Activated CD4-positive, alpha-beta T cell treated with anti-CD3 and anti-CD28 coated beads for 36 hours (primary cell): ENCODE measurements around the gene NACC1. TPM values are rescaled to one million over a fixed set of nuclear protein-coding genes. Genes with fewer than 3 reads are reported as not detected.
"Not testable (repeated sequence)": the region's sequence is repeated elsewhere in the genome, so short reads cannot be mapped to it uniquely, and the experiment has no call there.

ENCODE experiments used
- ATAC-seq: fragments of 200-7000 bp; cut with Tn5 transposase; one replicate; pipeline ENCODE4 v1.10.0; 2021; ENCODE audit warnings: mild to moderate bottlenecking, moderate library complexity
- CTCF ChIA-PET: fragments of 350-600 bp; sonication (Branson Sonifier 250); formaldehyde crosslinking; loops from one replicate; lab custom pipeline; 2021; ENCODE audit warnings: antibody characterized with exemption; lab: Charles Lee
- POLR2A ChIA-PET: fragments of 350-600 bp; sonication (Branson Sonifier 250); formaldehyde crosslinking; loops from one replicate; lab custom pipeline; 2021; ENCODE audit warnings: antibody characterized with exemption, inconsistent platforms; lab: Charles Lee
- DNase-seq: peaks from one replicate; pipeline ENCODE4 v3.0.0-alpha.2; 2020
- H3K27ac Mint-ChIP-seq: one replicate; pipeline ENCODE4 v1.8.0; 2021; ENCODE audit warnings: mixed read lengths
- H3K27me3 Mint-ChIP-seq: one replicate; pipeline ENCODE4 v1.8.0; 2021; ENCODE audit warnings: mixed read lengths
- H3K36me3 Mint-ChIP-seq: one replicate; pipeline ENCODE4 v1.8.0; 2021; ENCODE audit warnings: low read depth, mixed read lengths
- H3K4me1 Mint-ChIP-seq: one replicate; pipeline ENCODE4 v1.8.0; 2021; ENCODE audit warnings: mixed read lengths
- H3K4me3 Mint-ChIP-seq: one replicate; pipeline ENCODE4 v1.8.0; 2021; ENCODE audit warnings: mild to moderate bottlenecking, moderate library complexity, mixed read lengths
- H3K9me3 Mint-ChIP-seq: one replicate; pipeline ENCODE4 v1.8.0; 2021; ENCODE audit warnings: low read depth, mixed read lengths
- intact Hi-C, 2 experiments: fragments of 100-400 bp; cut with DNase I in 1 of 2; cut with micrococcal nuclease in 1 of 2; formaldehyde crosslinking; loops; one replicate each; pipeline versions ENCODE4 v1.14.2 to v1.15.1; 2022 to 2024; cut with DNase I, micrococcal nuclease
- total RNA-seq, 2 experiments: library from RNA; stranded (reverse); gene quantifications; one replicate each; pipeline ENCODE4 v1.2.3, GENCODE V29; 2021

NACC1 gene
- total RNA-seq, 2 experiments from 2014 or later = 77.5 to 84.5 TPM

- H3K36me3 Mint-ChIP-seq = peaks cover 27% of the 10 kb centered on the region
- DNase-seq (no peak), ATAC-seq (no peak)
- H3K4me3 Mint-ChIP-seq = peak overlapping the region; percentile 43
- peak overlapping the region; percentile 93 for H3K27ac Mint-ChIP-seq
- CTCF ChIA-PET = interaction anchor here (0.9 to 2.0 kb wide), 6 partner anchors 14 to 168 kb away, joined by 4 to 10 read pairs (median 5); partner anchors contain the start of genes IER2, NACC1 and STX10
- H3K27me3 Mint-ChIP-seq = no peaks in the 10 kb centered on the region
- no peaks in the 10 kb centered on the region for H3K9me3 Mint-ChIP-seq
- POLR2A ChIA-PET = interaction anchor here (0.6 to 1.5 kb wide), 3 partner anchors 16 to 128 kb away, joined by 3 to 9 read pairs (median 3); no protein-coding TSS in a partner anchor
- intact Hi-C loops = loop anchor here in 1 of 2 experiments (2.0 kb wide), 1 partner anchor 29 kb away; no protein-coding TSS in a partner anchor
- H3K4me1 Mint-ChIP-seq = peaks cover 36% of the 10 kb centered on the region
These were observed 15.3 kb downstream of the NACC1 start for GRCh38 chr19:13133241-13133870.

- H3K4me1 Mint-ChIP-seq = peaks cover 34% of the 10 kb centered on the region
- ATAC-seq (no peak), DNase-seq (no peak)
- peaks cover 27% of the 10 kb centered on the region for H3K36me3 Mint-ChIP-seq
- no peaks in the 10 kb centered on the region for H3K9me3 Mint-ChIP-seq
- no peak overlapping the region for H3K27ac Mint-ChIP-seq
- CTCF ChIA-PET = interaction anchor here (0.5 to 1.0 kb wide), 3 partner anchors 20 to 1363 kb away, joined by 4 read pairs; no protein-coding TSS in a partner anchor
- no peak overlapping the region for H3K4me3 Mint-ChIP-seq
- intact Hi-C loops = no loop called here
- POLR2A ChIA-PET = no interaction called here
- no peaks in the 10 kb centered on the region for H3K27me3 Mint-ChIP-seq
These were observed 16.6 kb downstream of the NACC1 start for GRCh38 chr19:13134626-13135025.

GRCh38 chr19:13135068-13136062 lies 17.3 kb downstream of the NACC1 start:
- Mint-ChIP-seq H3K4me3 (no peak overlapping the region), H3K9me3 (no peaks in the 10 kb centered on the region), H3K27ac (no peak overlapping the region), H3K36me3 (peaks cover 27% of the 10 kb centered on the region), H3K27me3 (no peaks in the 10 kb centered on the region), H3K4me1 (peaks cover 34% of the 10 kb centered on the region)
- no peak for ATAC-seq
- intact Hi-C loops = no loop called here
- CTCF ChIA-PET = interaction anchor here (0.5 kb wide), 1 partner anchor 1363 kb away, joined by 4 read pairs; no protein-coding TSS in a partner anchor
- POLR2A ChIA-PET = no interaction called here
- DNase-seq = no peak

- Mint-ChIP-seq H3K4me3 (no peak overlapping the region), H3K27me3 (no peaks in the 10 kb centered on the region), H3K9me3 (no peaks in the 10 kb centered on the region), H3K36me3 (peaks cover 21% of the 10 kb centered on the region), H3K27ac (no peak overlapping the region), H3K4me1 (peaks cover 18% of the 10 kb centered on the region)
- ATAC-seq = no peak
- POLR2A ChIA-PET = no interaction called here
- CTCF ChIA-PET = interaction anchor here (1.1 kb wide), 1 partner anchor 9 kb away, joined by 3 read pairs; no protein-coding TSS in a partner anchor
- intact Hi-C loops = no loop called here
- DNase-seq = no peak
These were observed 19.3 kb downstream of the NACC1 start for GRCh38 chr19:13137290-13137794.

- H3K9me3 Mint-ChIP-seq = no peaks in the 10 kb centered on the region
- H3K4me1 Mint-ChIP-seq = peaks cover 8% of the 10 kb centered on the region
- ChIA-PET POLR2A (no interaction called here), CTCF (no interaction called here)
- peaks cover 13% of the 10 kb centered on the region for H3K36me3 Mint-ChIP-seq
- no peak overlapping the region for H3K27ac Mint-ChIP-seq
- H3K27me3 Mint-ChIP-seq = no peaks in the 10 kb centered on the region
- no peak for DNase-seq
- no peak for ATAC-seq
- no peak overlapping the region for H3K4me3 Mint-ChIP-seq
- intact Hi-C loops = no loop called here
These were observed 20.3 kb downstream of the NACC1 start for GRCh38 chr19:13138171-13138915.

DNA sequence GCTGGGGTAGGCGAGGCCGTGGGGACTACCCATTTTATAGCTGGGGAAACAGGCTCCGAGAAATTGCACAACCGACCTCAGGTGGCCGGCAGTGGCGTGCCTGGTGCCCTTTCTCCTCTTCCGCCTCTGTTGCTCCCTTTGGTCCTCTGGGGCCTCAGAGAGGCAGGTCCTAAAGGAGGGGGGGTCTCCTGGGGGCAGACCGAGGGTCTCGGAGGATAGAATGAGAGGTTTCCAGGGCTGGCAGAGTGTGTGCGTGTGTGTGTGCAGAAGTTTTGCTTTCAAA lies 20.8 kb downstream of the NACC1 start:
- Mint-ChIP-seq H3K27ac (no peak overlapping the region), H3K9me3 (no peaks in the 10 kb centered on the region), H3K4me3 (no peak overlapping the region), H3K36me3 (peaks cover 9% of the 10 kb centered on the region), H3K4me1 (peaks cover 4% of the 10 kb centered on the region), H3K27me3 (no peaks in the 10 kb centered on the region)
- intact Hi-C loops = no loop called here
- POLR2A ChIA-PET = no interaction called here
- no peak for ATAC-seq
- CTCF ChIA-PET = no interaction called here
- DNase-seq = no peak

DNA sequence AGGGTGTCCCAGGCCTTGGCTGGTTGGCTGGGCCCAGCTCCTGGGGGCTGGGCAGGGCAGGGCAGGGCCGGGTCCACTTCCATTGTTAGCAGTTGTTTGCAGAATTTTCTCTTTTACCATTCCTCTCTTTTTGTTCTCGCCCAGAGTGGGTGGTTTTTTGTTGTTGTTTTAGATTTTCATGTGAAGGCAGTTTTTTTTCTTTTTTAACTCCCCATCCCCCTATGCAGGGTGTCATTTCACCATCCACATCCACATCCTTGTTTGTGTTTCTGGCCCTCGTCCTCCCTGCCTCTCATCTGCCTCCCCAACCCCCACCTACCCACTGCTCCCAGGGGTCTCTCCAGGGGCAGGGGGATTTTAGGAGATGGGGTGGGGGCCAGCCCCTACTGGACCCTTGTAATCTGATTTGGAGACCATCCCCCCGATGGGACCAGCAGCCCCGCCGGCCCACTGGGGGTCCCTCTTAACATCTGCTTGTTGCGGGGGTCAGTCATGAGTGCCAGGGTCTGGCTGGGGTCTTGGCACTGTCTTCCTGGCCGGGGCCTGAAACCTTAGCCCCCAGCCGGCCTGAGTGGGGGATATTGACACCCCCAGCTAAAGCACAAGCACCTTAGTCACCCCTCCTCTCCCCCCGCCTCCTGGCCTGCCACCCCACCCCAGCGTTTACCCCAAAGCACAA lies 21.7 kb downstream of the NACC1 start:
- Mint-ChIP-seq H3K4me3 (no peak overlapping the region), H3K9me3 (no peaks in the 10 kb centered on the region), H3K36me3 (peaks cover 11% of the 10 kb centered on the region), H3K27me3 (no peaks in the 10 kb centered on the region), H3K4me1 (no peaks in the 10 kb centered on the region), H3K27ac (peak overlapping the region; percentile 52)
- DNase-seq = no peak
- CTCF ChIA-PET = no interaction called here
- POLR2A ChIA-PET = no interaction called here
- intact Hi-C loops = no loop called here
- no peak for ATAC-seq

GRCh38 chr19:13146763-13147563 lies 28.9 kb downstream of the NACC1 start:
- Mint-ChIP-seq H3K4me3 (peak overlapping the region; percentile 10), H3K4me1 (peaks cover 18% of the 10 kb centered on the region), H3K36me3 (peaks cover 14% of the 10 kb centered on the region), H3K27me3 (no peaks in the 10 kb centered on the region), H3K9me3 (no peaks in the 10 kb centered on the region), H3K27ac (no peak overlapping the region)
- ChIA-PET CTCF (interaction anchor here (0.6 to 1.4 kb wide), 2 partner anchors 14 to 42 kb away, joined by 4 to 6 read pairs; no protein-coding TSS in a partner anchor), POLR2A (no interaction called here)
- no peak for DNase-seq
- intact Hi-C loops = no loop called here
- no peak for ATAC-seq

GRCh38 chr19:13149173-13149627 lies 31.1 kb downstream of the NACC1 start:
- CTCF ChIA-PET = interaction anchor here (0.5 to 1.5 kb wide), 7 partner anchors 14 to 65 kb away, joined by 3 to 4 read pairs (median 3); partner anchors contain the start of gene NACC1
- H3K27me3 Mint-ChIP-seq, H3K9me3 Mint-ChIP-seq, DNase-seq, intact Hi-C loops, ATAC-seq: not testable (repeated sequence)
- Mint-ChIP-seq H3K4me1 (peaks cover 18% of the 10 kb centered on the region), H3K36me3 (peaks cover 30% of the 10 kb centered on the region), H3K4me3 (peak overlapping the region; percentile 87), H3K27ac (peak overlapping the region; percentile 67)
- POLR2A ChIA-PET = interaction anchor here (0.6 to 0.7 kb wide), 3 partner anchors 16 to 19 kb away, joined by 3 to 8 read pairs (median 6); no protein-coding TSS in a partner anchor
